Measurements from ENCODE around the gene CAMK2B.

The CAMK2B gene

DNA sequence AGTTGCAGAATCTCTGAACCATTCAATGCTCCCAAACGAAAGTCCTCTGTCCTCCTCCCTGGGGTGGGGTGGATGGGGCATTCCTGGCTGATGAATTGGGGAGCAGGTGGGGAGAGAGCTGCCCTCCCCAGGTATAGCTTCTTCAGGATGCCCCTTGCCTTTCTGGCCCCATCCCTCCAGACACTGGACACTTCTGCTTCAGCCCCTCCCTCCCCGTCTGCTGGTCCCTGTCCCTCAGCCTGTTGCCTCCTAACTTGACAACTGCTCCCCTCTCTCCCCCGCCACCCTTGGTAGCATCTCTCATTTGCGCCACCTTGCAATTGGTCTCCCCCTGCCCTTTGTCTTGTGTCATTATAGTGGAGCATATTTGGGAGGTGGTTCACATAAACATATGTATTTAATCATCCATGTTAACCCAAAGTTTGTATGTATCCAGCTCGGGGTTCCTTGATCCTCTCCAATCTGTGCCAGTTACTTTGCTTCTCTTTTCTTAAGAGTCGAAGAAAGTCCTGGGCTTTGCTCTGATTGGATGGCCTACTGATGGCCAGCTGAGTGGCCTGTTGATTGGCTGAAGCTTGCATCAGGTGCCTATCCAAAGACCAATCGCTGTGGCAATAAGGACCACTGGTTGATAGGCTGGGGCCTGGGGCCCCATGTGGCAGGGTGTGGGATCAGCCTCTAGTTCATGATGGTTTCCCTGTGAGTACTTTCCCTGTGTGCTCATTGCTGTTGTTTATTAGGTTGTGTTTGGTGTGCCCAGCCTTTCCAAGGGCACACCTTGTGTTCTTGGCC is 132.2 kb downstream of the CAMK2B start:
- Mint-ChIP-seq H3K36me3 (no peaks in the 10 kb centered on the region), H3K9me3 (peaks cover 1 to 3% of the 10 kb centered on the region in 2 donors), H3K27ac (no peak overlapping the region), H3K27me3 (peaks cover 12 to 15% of the 10 kb centered on the region in 2 donors), H3K4me3 (no peak overlapping the region), H3K4me1 (peaks cover 8% of the 10 kb centered on the region in 2 donors)
- DNase-seq (no peak), ATAC-seq (replicated peaks) (peak in 1 of 2 donors; percentile 47)

GRCh38 chr7:44191171-44191570 is 134.2 kb downstream of the CAMK2B start:
- Mint-ChIP-seq H3K36me3 (no peaks in the 10 kb centered on the region), H3K27me3 (peaks cover 12 to 15% of the 10 kb centered on the region in 2 donors), H3K4me3 (no peak overlapping the region), H3K4me1 (peaks cover 2 to 6% of the 10 kb centered on the region in 2 donors), H3K27ac (no peak overlapping the region), H3K9me3 (peaks cover 1 to 3% of the 10 kb centered on the region in 2 donors)
- DNase-seq = no peak
- no peak for ATAC-seq (replicated peaks)

DNA sequence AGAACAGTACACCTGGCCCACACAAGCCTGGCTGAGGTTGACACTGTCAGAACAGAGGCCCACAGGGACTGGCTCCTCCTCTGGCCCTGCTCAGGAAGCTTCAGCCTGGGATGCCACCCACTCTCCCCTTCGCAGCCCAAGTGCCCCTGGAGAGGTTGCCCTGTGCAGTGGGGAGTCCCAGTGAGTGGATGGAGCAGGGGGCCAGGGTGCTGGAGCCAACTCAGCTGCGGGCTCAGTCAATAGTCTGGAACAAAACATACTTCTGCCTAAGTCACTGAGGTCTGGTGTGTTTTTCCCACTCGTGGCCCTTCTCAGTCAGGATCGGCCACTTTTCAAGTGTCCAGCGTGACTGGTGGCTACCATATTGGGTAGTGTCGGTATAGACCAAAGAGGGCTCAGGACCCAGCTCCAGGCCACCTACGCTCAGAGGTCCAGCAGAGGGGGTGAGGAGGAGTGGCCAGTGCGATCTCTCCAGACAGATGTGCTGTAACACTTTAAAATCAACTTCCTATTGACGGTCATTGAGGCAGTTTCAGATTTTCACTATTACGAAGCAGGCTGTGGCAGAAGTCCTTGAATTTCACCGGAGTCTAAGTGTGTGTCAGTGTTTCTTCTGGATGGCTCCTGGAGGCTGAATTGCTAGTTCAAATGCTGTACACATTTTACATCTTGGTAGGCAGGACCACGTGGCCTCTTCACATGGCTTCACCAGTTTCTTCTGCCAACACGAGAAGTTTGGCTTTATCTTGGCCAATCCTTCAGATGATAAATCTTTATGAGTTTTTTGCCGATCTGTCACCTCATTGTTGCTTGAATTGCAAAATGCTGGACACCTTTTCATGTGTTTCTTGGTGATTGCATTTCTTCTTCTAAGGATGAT is 135.2 kb downstream of the CAMK2B start:
- H3K4me1 Mint-ChIP-seq = peaks cover 0 to 6% of the 10 kb centered on the region in 2 donors
- peaks cover 1 to 3% of the 10 kb centered on the region in 2 donors for H3K9me3 Mint-ChIP-seq
- no peak for ATAC-seq (replicated peaks)
- H3K4me3 Mint-ChIP-seq = no peak overlapping the region
- H3K27ac Mint-ChIP-seq = no peak overlapping the region
- H3K36me3 Mint-ChIP-seq = no peaks in the 10 kb centered on the region
- no peak for DNase-seq
- H3K27me3 Mint-ChIP-seq = peaks cover 12 to 15% of the 10 kb centered on the region in 2 donors

GRCh38 chr7:44189286-44189992 is 136.0 kb downstream of the CAMK2B start, which contains the start of gene GCK:
GCK (minus strand) TSS chr7:44189439; CDS start chr7:44188953, 486 bp downstream.
- H3K4me1 Mint-ChIP-seq = peaks cover 6 to 9% of the 10 kb centered on the region in 2 donors
- H3K36me3 Mint-ChIP-seq = no peaks in the 10 kb centered on the region
- no peak within 1 kb of the TSS for H3K27ac Mint-ChIP-seq
- H3K9me3 Mint-ChIP-seq = peaks cover 1 to 3% of the 10 kb centered on the region in 2 donors
- ATAC-seq (replicated peaks) (no peak), DNase-seq (no peak)
- no peak within 1 kb of the TSS for H3K4me3 Mint-ChIP-seq
- peaks cover 12 to 15% of the 10 kb centered on the region in 2 donors for H3K27me3 Mint-ChIP-seq

GRCh38 chr7:44188480-44189225 is 136.7 kb downstream of the CAMK2B start:
- Mint-ChIP-seq H3K4me3 (no peak overlapping the region), H3K4me1 (peaks cover 6% of the 10 kb centered on the region in 2 donors), H3K27me3 (peaks cover 8 to 15% of the 10 kb centered on the region in 2 donors), H3K27ac (no peak overlapping the region), H3K36me3 (no peaks in the 10 kb centered on the region), H3K9me3 (no peaks in the 10 kb centered on the region)
- ATAC-seq (replicated peaks) (no peak), DNase-seq (no peak)

DNA sequence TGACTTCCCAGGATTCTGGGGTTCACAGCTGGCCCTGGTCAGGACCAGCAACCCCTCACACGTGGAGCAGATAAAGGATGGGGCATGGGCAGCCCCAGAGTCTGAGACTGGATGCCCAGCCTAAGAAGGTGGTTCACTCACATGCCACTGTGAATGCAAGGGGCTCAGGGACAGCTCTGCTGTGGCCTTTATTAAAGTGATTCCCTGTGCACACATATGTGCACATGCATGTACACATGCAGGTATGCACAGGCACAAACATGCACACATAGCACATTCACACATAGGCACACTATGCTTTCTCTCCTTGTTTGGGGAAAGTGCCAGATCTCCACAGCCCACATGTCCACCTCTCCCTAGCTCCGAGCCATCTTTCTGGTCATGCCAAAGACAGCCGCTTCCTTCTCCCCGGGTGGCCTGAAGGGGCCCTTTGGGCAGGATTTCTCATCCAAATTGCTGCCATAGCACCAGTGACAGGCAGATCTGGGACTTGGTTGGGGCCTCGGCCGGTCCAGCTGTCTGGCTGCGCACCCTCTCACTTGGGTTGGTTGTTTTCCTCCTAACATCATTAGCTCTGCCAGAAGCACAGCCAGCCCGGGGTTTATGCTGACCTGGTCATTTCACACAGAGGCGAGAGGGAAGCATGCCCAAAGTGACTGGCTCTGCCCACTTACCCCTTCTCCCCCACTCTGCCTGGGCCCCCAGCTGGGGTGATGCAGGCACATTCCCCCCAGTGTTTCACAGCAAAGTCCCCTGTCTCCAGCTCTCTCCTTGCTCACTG is 137.6 kb downstream of the CAMK2B start:
- H3K4me3 Mint-ChIP-seq = no peak overlapping the region
- H3K27ac Mint-ChIP-seq = no peak overlapping the region
- H3K27me3 Mint-ChIP-seq = peaks cover 3 to 9% of the 10 kb centered on the region in 2 donors
- H3K4me1 Mint-ChIP-seq = peaks cover 4 to 6% of the 10 kb centered on the region in 2 donors
- DNase-seq (no peak), ATAC-seq (replicated peaks) (no peak)
- H3K9me3 Mint-ChIP-seq = peaks cover 3% of the 10 kb centered on the region in 2 donors
- no peaks in the 10 kb centered on the region for H3K36me3 Mint-ChIP-seq

GRCh38 chr7:44186736-44187135 is 138.7 kb downstream of the CAMK2B start:
- peak overlapping the region; percentile 28 for H3K27ac Mint-ChIP-seq
- peaks cover 4 to 9% of the 10 kb centered on the region in 2 donors for H3K9me3 Mint-ChIP-seq
- H3K36me3 Mint-ChIP-seq = no peaks in the 10 kb centered on the region
- H3K4me3 Mint-ChIP-seq = no peak overlapping the region
- no peaks in the 10 kb centered on the region for H3K27me3 Mint-ChIP-seq
- ATAC-seq (replicated peaks) = no peak
- H3K4me1 Mint-ChIP-seq = peaks cover 4 to 6% of the 10 kb centered on the region in 2 donors
- no peak for DNase-seq

DNA sequence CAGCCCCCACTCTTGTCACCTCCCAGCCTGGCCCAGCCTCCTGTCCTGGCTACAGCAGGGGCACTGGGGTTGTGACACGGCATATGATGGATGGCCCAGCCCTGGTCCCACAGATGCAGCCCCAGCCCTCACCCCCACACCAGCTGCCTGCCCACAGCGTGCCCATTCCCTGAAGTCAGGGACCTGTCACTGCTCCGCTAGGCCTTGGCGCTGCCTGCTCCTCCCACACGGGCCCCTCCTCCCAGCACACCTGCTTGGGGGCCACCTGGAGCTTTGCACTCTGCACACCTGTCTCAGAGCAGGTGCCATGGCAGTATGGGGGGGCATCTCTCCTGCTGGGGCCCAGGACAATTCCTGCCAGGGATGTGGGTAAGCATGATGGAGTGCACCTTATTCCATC is 139.7 kb downstream of the CAMK2B start:
- Mint-ChIP-seq H3K27me3 (no peaks in the 10 kb centered on the region), H3K4me3 (no peak overlapping the region), H3K9me3 (peaks cover 4 to 9% of the 10 kb centered on the region in 2 donors), H3K4me1 (peaks cover 4 to 6% of the 10 kb centered on the region in 2 donors), H3K27ac (no peak overlapping the region), H3K36me3 (no peaks in the 10 kb centered on the region)
- DNase-seq (no peak), ATAC-seq (replicated peaks) (no peak)

DNA sequence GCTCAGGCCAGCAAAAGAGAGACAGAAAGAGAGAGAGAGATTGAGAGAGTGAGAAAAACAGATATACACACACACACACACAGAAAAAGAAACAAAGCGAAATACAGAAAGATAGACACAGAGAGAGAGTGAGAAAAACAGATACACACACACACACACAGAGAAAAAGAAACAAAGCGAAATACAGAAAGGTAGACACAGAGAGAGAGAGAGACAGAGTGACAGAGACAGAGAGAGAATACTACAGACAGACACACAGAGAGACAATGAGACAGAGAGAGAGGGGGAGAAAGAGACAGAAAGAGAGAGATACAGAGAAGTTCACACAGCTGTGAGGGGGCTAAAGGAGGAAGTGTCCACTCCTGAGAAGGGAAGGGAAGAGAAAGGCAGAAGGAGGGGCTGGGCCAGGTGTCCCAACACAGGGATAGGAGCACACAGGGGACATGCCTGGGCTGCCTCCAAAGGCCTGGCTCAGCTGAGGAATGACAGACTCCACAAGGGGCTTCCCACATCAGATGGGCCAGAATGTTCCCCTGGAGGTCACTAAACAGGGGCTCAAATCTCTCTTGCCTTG is 140.4 kb downstream of the CAMK2B start:
- no peak overlapping the region for H3K4me3 Mint-ChIP-seq
- DNase-seq = no peak

GRCh38 chr7:44184206-44184872 is 141.1 kb downstream of the CAMK2B start:
- H3K27ac Mint-ChIP-seq = no peak overlapping the region
- DNase-seq = no peak
- no peak for ATAC-seq (replicated peaks)
- H3K4me3 Mint-ChIP-seq = no peak overlapping the region
- H3K4me1 Mint-ChIP-seq = peaks cover 4 to 6% of the 10 kb centered on the region in 2 donors
- peaks cover 4 to 9% of the 10 kb centered on the region in 2 donors for H3K9me3 Mint-ChIP-seq
- peaks cover 0 to 1% of the 10 kb centered on the region in 2 donors for H3K27me3 Mint-ChIP-seq
- H3K36me3 Mint-ChIP-seq = no peaks in the 10 kb centered on the region

More for the DNA sequence above, 140.4 kb downstream of the CAMK2B start:
- peaks cover 4 to 6% of the 10 kb centered on the region in 2 donors for H3K4me1 Mint-ChIP-seq
- no peaks in the 10 kb centered on the region for H3K27me3 Mint-ChIP-seq
- ATAC-seq (replicated peaks) = no peak
- H3K36me3 Mint-ChIP-seq = no peaks in the 10 kb centered on the region
- no peak overlapping the region for H3K27ac Mint-ChIP-seq
- H3K9me3 Mint-ChIP-seq = peaks cover 4 to 9% of the 10 kb centered on the region in 2 donors

GRCh38 chr7:44183386-44183785 is 142.0 kb downstream of the CAMK2B start:
- ATAC-seq (replicated peaks) (no peak), DNase-seq (no peak)
- Mint-ChIP-seq H3K27ac (no peak overlapping the region), H3K27me3 (peaks cover 0 to 4% of the 10 kb centered on the region in 2 donors), H3K9me3 (peaks cover 4 to 9% of the 10 kb centered on the region in 2 donors), H3K4me1 (peaks cover 4 to 6% of the 10 kb centered on the region in 2 donors), H3K4me3 (no peak overlapping the region), H3K36me3 (no peaks in the 10 kb centered on the region)

DNA sequence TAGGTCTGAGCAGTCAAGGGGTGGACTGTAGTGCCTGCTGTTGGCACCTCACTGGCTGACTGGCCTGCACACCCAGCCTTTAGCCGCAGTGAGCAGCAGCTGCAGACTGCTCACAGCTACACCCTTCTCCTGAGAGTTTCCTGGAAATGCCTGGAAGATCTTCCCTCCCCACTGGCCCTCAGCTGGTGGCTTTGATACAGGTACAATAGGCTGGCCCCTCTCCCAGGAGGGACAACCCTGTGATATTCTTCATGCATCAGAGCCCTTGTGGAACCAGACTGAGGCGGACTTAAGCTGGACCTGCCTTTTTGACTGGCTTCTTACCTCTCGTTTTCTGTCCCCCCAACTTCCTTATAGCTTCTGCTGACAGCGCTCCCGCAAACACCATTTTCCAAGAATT is 142.6 kb downstream of the CAMK2B start:
- ATAC-seq (replicated peaks) = no peak
- H3K27ac Mint-ChIP-seq = no peak overlapping the region
- peaks cover 4 to 9% of the 10 kb centered on the region in 2 donors for H3K9me3 Mint-ChIP-seq
- peaks cover 4 to 6% of the 10 kb centered on the region in 2 donors for H3K4me1 Mint-ChIP-seq
- no peak overlapping the region for H3K4me3 Mint-ChIP-seq
- DNase-seq = no peak
- no peaks in the 10 kb centered on the region for H3K36me3 Mint-ChIP-seq
- H3K27me3 Mint-ChIP-seq = peaks cover 0 to 8% of the 10 kb centered on the region in 2 donors

Measured in stimulated activated naive B cell treated with anti-CD40 and anti-IgM and Interleukin-4, amounts not matched to agents 10 μg/mL and 1 μg/mL and 100 μg/mL, for 72 hours (primary cell).